Fibroblast of mammary gland (primary cell): ENCODE results near the gene DNAH10.
A peak's percentile ranks its signal among the peaks of the same experiment; 100 is the strongest.
"Not testable (repeated sequence)": the region's sequence is repeated elsewhere in the genome, so short reads cannot be mapped to it uniquely, and the experiment has no call there.

ENCODE experiments used
- DNase-seq: peaks from one replicate; pipeline ENCODE4 v3.0.0-alpha.2; 2010; ENCODE audit warnings: low read depth
- H3K4me3 ChIP-seq: 2 replicates; pipeline ENCODE4 v1.5.1; 2011; ENCODE audit warnings: low read depth, mild to moderate bottlenecking, low read length, moderate library complexity; ENCODE audit not compliant: control insufficient read depth
- TF ChIP-seq, protein P1 (sequence below): conservative IDR thresholded peaks from 2 replicates; pipeline ENCODE4 v1.5.1; 2011; ENCODE audit warnings: low read depth, low read length, inconsistent platforms; ENCODE audit not compliant: control insufficient read depth, insufficient read depth

Gene DNAH10

DNA sequence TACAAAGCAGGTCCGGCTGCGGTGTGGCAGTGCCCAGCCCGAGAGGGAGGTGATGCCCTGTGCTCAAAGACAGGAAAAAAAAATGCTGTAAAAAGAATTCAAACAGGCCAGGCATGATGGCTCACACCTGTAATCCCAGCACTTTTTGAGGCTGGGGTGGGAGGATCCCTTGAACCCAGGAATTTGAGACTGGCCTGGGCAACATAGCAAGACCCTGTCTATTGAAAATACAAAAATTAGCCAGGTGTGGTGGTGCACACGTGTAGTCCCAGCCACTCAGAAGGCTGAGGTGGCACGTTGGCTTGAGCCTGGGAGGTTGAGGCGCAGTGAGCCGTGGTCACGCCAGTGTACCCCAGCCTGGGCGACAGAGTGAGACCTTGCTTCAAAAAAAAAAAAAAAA lies 26.4 kb downstream of the DNAH10 start:
- H3K4me3 ChIP-seq: no peak overlapping the region
- DNase-seq: no peak
- TF ChIP-seq, protein P1, sequence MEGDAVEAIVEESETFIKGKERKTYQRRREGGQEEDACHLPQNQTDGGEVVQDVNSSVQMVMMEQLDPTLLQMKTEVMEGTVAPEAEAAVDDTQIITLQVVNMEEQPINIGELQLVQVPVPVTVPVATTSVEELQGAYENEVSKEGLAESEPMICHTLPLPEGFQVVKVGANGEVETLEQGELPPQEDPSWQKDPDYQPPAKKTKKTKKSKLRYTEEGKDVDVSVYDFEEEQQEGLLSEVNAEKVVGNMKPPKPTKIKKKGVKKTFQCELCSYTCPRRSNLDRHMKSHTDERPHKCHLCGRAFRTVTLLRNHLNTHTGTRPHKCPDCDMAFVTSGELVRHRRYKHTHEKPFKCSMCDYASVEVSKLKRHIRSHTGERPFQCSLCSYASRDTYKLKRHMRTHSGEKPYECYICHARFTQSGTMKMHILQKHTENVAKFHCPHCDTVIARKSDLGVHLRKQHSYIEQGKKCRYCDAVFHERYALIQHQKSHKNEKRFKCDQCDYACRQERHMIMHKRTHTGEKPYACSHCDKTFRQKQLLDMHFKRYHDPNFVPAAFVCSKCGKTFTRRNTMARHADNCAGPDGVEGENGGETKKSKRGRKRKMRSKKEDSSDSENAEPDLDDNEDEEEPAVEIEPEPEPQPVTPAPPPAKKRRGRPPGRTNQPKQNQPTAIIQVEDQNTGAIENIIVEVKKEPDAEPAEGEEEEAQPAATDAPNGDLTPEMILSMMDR: no peak

DNA sequence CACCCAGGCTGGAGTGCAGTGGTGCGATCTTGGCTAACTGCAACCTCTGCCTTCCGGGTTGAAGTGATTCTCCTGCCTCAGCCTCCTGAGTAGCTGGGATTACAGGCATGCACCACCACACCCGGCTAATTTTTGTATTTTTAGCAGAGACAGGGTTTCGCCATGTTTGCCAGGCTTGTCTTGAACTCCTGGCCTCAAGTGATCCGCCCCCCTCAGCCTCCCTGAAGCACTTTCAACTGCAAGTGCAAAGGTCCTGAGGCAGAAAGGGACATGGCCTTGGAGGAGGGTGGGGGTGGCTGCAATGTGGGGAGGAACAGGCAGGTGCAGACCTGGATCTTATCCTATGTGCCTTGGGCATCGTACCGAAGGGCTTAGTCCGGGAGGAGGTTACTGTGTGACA lies 27.3 kb downstream of the DNAH10 start:
- DNase-seq, H3K4me3 ChIP-seq: not testable (repeated sequence)

DNA sequence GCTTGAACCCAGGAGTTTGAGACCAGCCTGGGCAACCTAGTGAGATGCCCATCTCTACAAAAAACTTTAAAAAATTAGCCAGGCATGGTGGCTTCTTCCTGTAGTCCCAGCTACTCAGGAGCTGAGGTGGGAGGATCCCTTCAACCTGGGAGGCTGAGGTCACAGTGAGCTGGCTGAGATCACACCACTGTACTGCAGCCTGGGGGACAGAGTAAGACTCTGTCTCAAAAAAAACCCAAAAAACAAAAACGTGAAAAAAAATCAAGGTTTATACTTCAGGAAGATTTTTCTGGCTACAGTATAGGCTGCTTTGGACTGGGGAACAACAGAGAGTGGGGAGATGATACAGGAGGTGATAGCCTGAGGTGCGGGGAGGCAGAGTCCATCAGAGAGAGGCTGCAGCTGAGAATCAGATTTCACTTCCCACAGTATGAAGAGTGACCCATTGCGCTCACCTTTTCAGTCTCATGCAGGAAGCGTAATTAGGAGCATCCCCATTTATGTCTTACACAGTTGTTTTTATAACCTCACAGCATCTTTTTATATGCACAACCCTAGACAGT lies 28.9 kb downstream of the DNAH10 start:
- H3K4me3 ChIP-seq: no peak overlapping the region
- no peak for DNase-seq
- TF ChIP-seq, protein P1: no peak

DNA sequence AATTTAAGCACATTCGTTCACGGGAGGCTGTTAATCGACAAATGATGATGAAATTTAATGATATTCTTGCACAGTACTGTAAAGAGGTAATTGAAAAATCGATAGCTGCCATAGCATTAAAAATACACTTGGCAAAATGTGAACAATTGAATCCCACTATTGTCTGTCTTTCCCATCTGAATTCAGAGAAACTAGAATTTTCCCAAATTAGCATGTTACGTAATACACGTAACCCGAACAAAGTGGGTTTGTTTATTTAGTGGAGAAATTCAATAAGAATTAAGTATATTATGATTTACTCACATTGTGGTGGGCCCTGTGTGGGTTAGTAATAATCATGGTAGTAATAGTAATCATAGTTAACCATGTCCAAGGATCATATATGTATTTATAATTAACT lies 31.9 kb downstream of the DNAH10 start:
- no peak overlapping the region for H3K4me3 ChIP-seq
- TF ChIP-seq, protein P1: no peak
- no peak for DNase-seq

DNA sequence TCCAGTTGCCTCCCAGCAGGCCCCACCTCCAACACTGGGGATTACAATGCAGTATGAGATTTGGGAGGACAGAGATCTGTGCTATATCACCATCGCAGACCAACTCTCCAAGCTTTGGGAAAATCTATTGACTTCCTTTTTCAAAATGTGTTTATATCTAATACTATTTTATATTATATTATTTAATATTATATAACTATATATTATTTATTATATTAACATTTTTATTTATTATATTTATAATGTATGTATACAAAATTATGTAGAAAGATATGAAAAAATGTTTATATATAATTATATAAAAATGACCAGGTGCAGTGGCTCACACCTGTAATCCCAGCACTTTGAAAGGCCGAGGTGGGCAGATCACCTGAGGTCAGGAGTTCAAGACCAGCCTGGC lies 36.4 kb downstream of the DNAH10 start:
- H3K4me3 ChIP-seq: no peak overlapping the region
- TF ChIP-seq, protein P1: no peak
- DNase-seq: no peak

DNA sequence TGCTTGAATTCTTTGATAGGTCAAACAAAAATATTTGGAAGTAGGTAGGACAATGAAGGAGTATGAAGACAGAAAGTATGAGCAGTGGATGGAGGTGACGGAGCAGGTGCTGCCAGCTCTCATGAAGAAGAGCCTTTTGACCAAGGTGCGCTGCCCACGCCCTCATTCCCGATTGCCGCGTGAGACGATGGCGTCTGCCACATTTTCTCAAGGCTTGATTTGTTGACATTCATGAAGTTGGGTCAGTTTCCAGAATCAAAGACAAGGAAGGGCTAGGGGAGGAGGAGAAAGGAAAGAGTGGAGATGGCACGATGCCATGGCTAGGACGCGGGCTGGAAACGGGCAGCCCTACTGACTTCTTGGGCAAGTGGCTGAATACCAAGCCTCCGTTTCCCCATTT lies 37.1 kb downstream of the DNAH10 start:
- DNase-seq: no peak
- TF ChIP-seq, protein P1: no peak
- H3K4me3 ChIP-seq: no peak overlapping the region

DNA sequence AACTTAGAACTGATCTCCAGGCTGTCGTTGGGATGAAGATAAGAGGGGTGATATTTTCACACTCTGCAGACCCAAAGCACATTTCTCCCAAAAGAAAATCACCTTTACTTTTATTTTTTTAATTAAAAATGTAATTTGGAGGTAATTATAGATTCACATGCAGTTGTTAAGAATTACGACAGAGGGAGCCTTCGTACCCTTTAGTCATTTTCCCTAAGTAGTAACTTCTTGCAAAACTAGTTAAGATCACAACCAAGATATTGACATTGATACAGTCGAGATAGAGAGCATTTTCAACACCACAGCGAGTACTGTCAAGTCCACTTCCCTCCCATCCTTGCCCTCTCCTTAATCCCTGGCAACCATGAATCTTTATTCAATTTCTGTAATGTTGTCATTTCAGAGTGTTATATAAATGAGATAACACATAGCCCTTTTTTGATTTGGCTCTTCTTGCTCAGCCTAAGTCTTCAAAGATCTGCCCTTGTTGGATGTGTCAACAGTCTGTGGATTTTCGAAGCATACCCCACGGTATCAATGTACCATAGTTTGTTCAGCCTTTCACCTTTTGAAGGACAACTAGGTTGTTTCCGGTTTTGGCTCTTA lies 39.6 kb downstream of the DNAH10 start:
- no peak overlapping the region for H3K4me3 ChIP-seq
- peak; percentile 57 for DNase-seq
- TF ChIP-seq, protein P1: peak; percentile 59
